ENCODE results near the gene TMC1. TPM values are rescaled to one million over a fixed set of nuclear protein-coding genes. Genes with fewer than 3 reads are reported as not detected.

TMC1 gene
- total and polyA plus RNA-seq, 2 of the 8 experiments (the other 6 are each of a cell fraction or from before 2014, with no cell fraction given), result 0.95 to 0.98 TPM

DNA sequence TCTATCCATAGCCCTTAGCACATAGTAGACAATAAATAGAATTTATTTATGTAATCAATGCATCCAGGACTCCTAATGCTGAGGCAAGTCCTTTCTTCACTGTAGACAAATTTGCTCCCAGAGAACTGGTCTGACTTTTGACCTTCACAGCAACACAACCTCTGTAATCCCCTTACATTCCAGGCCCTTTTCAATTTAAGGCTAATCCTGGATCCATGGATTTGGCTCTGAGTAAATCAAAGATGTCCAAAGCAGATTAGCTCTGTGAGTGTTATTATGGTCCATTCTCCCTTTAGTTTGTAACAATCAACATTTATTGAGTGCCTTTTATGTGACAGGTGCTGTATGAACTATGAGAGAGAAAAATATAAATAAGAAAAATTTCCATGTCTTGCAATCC is 27.4 kb upstream of the TMC1 start (continued):
- TF ChIP-seq, protein P1, sequence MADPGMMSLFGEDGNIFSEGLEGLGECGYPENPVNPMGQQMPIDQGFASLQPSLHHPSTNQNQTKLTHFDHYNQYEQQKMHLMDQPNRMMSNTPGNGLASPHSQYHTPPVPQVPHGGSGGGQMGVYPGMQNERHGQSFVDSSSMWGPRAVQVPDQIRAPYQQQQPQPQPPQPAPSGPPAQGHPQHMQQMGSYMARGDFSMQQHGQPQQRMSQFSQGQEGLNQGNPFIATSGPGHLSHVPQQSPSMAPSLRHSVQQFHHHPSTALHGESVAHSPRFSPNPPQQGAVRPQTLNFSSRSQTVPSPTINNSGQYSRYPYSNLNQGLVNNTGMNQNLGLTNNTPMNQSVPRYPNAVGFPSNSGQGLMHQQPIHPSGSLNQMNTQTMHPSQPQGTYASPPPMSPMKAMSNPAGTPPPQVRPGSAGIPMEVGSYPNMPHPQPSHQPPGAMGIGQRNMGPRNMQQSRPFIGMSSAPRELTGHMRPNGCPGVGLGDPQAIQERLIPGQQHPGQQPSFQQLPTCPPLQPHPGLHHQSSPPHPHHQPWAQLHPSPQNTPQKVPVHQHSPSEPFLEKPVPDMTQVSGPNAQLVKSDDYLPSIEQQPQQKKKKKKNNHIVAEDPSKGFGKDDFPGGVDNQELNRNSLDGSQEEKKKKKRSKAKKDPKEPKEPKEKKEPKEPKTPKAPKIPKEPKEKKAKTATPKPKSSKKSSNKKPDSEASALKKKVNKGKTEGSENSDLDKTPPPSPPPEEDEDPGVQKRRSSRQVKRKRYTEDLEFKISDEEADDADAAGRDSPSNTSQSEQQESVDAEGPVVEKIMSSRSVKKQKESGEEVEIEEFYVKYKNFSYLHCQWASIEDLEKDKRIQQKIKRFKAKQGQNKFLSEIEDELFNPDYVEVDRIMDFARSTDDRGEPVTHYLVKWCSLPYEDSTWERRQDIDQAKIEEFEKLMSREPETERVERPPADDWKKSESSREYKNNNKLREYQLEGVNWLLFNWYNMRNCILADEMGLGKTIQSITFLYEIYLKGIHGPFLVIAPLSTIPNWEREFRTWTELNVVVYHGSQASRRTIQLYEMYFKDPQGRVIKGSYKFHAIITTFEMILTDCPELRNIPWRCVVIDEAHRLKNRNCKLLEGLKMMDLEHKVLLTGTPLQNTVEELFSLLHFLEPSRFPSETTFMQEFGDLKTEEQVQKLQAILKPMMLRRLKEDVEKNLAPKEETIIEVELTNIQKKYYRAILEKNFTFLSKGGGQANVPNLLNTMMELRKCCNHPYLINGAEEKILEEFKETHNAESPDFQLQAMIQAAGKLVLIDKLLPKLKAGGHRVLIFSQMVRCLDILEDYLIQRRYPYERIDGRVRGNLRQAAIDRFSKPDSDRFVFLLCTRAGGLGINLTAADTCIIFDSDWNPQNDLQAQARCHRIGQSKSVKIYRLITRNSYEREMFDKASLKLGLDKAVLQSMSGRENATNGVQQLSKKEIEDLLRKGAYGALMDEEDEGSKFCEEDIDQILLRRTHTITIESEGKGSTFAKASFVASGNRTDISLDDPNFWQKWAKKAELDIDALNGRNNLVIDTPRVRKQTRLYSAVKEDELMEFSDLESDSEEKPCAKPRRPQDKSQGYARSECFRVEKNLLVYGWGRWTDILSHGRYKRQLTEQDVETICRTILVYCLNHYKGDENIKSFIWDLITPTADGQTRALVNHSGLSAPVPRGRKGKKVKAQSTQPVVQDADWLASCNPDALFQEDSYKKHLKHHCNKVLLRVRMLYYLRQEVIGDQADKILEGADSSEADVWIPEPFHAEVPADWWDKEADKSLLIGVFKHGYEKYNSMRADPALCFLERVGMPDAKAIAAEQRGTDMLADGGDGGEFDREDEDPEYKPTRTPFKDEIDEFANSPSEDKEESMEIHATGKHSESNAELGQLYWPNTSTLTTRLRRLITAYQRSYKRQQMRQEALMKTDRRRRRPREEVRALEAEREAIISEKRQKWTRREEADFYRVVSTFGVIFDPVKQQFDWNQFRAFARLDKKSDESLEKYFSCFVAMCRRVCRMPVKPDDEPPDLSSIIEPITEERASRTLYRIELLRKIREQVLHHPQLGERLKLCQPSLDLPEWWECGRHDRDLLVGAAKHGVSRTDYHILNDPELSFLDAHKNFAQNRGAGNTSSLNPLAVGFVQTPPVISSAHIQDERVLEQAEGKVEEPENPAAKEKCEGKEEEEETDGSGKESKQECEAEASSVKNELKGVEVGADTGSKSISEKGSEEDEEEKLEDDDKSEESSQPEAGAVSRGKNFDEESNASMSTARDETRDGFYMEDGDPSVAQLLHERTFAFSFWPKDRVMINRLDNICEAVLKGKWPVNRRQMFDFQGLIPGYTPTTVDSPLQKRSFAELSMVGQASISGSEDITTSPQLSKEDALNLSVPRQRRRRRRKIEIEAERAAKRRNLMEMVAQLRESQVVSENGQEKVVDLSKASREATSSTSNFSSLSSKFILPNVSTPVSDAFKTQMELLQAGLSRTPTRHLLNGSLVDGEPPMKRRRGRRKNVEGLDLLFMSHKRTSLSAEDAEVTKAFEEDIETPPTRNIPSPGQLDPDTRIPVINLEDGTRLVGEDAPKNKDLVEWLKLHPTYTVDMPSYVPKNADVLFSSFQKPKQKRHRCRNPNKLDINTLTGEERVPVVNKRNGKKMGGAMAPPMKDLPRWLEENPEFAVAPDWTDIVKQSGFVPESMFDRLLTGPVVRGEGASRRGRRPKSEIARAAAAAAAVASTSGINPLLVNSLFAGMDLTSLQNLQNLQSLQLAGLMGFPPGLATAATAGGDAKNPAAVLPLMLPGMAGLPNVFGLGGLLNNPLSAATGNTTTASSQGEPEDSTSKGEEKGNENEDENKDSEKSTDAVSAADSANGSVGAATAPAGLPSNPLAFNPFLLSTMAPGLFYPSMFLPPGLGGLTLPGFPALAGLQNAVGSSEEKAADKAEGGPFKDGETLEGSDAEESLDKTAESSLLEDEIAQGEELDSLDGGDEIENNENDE (IDR thresholded peaks at IDR 0.05; ENCODE audit: insufficient replicate concordance, low read length), result no peak
- TF ChIP-seq CBX5 (IDR thresholded peaks at IDR 0.05; ENCODE audit: low read depth, low read length) (no peak), SP2 (IDR thresholded peaks at IDR 0.05; ENCODE audit: low read length) (no peak), TCF12 (IDR thresholded peaks at IDR 0.05; ENCODE audit: low read depth, low read length) (no peak), CTBP2 (IDR thresholded peaks at IDR 0.05; ENCODE audit: borderline replicate concordance, insufficient read depth, insufficient read length, low read length) (no peak), BACH1 (IDR thresholded peaks at IDR 0.05; ENCODE audit: low read length) (no peak), SP1 (IDR thresholded peaks at IDR 0.05; ENCODE audit: low read depth, low read length) (no peak), ATF3 (IDR thresholded peaks at IDR 0.05; ENCODE audit: insufficient read depth, low read depth, low read length) (no peak), GABPA (IDR thresholded peaks at IDR 0.05; ENCODE audit: borderline replicate concordance, insufficient read depth, low read length) (no peak), POLR2A (IDR thresholded peaks at IDR 0.05; ENCODE audit: control extremely low read depth in 1 of 2, low read depth in 2 of 2, low read length in 2 of 2) (no peak), NRF1 (IDR thresholded peaks at IDR 0.05; ENCODE audit: low read depth, low read length) (no peak), MAFK (IDR thresholded peaks at IDR 0.05; ENCODE audit: low read depth, low read length) (no peak), TAF1 (IDR thresholded peaks at IDR 0.05; ENCODE audit: low read depth, low read length) (no peak)

All from H1 (cell line).